HG02610 (cell line): Measurements from ENCODE around the gene RND1.
"Not testable (repeated sequence)": the region's sequence is repeated elsewhere in the genome, so short reads cannot be mapped to it uniquely, and the experiment has no call there.

Experiments used
- ATAC-seq: cut with Tn5 transposase; IDR thresholded peaks from one replicate; pipeline ENCODE4 v1.9.1; 2021; ENCODE audit warnings: mild to moderate bottlenecking, moderate library complexity; ENCODE audit not compliant: unreplicated experiment

RND1 gene

DNA sequence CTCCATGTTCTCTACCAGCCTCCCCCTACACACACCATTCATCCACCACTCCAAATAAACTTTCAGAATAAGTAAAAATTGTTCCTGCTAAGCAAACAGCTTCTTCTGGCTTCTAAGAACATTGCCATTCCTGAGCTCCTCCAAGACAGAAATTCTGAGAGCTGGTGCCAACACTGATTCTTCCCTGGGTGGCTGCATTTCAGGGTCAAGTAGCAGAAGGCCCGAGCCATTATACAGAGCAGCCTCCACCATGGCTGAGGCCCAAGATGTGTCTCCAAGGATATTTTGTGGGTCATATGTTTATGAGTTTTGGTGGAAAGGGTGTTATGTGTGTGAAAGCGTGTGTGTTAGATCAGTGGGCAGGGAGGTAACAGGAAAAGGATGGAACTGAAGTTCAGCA, 3.5 kb upstream of the RND1 start:
- no peak for ATAC-seq

DNA sequence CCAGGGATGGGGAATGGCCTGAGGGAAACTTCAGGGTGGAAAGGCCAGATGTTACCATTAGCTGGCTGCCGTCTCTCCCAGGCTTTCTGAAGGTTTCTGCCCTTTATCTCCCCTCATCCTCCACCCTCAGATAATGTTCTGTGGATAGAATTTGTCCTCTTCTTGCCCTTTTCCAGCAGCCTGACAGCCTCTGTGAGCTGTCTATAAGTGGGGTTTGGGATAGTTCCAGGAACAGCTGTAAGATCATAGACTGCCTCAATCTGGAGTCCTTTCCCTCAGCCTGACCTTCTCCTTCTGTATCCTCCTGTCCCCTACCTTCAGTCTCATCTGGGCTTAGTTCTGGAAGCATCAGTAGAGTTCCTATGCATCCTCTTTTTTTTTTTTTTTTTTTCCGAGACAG, 2.8 kb upstream of the RND1 start:
- no peak for ATAC-seq

GRCh38 chr12:48866052-48866711, 512 bp upstream of the RND1 start:
- no peak for ATAC-seq

DNA sequence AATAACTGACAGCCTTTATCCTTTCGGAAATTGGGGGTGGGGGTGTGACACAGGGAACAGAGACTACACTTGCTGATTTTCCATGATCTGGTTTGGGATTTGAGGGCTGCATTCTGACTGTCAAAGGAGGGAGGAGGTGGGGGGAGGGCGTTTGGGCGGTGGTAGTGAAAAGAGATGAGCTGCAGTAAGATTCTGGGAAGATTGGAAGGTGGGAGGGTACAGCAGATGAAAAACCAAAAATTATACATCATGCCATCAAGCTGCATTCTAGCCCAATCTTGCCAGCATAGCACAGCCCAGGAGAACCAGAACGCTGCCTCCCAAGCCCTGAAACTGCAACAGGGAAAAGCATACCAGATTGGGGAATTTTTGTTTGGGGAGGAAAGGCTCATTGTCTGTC, 2.4 kb downstream of the RND1 start:
- ATAC-seq = no peak

DNA sequence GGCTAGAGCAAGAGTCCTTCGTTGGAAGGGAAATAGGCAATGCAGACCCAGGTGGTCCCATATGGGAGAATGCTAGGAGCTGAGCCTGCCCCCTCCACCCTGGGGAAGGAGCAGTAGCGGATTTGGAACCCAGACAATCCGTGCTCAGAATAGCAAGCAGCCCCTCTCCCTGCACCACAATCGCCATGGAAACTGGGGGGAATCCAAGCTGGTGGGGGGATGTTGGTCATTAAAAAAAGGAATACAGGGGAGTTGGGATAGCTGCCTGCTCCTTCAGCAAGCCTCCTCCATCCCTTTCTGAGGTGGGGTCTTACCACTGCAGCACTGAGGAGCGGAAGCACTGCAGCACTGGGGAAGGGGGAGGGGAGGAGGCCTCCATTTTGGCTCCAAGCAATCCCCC, 2.9 kb downstream of the RND1 start:
- no peak for ATAC-seq

DNA sequence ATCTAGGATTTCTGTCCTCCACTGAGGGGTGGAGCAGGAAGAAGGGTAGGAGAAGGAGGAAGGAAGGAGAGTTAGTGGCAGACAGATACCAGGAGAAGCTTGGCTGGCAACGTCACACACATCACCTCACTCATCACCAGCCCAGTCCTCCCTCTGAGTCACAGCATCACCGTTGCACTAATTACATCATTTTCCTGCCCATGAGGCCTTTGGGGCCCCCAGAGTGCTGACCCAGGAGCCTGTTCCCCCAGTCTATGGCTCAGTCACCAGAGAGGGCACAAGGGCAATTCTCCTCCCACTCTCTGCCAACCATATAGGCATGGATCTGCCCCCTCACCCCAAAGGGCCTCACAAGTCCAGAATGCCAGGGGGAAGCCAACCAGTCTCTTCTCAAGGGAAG, 4.6 kb downstream of the RND1 start:
- ATAC-seq = no peak

DNA sequence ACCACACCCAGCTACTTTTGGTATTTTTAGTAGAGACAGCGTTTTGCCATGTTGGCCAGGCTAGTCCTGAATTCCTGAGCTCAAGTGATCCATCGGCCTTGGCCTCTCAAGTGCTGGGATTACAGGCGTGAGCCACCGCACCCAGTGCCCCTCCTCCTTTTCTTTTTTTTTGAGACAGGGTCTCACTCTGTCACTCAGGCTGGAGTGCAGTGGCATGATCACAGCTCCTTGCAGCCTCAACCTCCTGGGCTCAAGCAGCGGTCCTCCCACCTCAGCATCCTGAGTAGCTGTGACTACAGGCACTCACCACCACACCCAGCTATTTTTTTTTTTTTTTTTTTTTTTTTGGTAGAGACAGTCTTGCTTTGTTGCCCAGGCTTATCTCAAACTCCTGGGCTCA, 5.4 kb downstream of the RND1 start:
- not testable (repeated sequence) for ATAC-seq

DNA sequence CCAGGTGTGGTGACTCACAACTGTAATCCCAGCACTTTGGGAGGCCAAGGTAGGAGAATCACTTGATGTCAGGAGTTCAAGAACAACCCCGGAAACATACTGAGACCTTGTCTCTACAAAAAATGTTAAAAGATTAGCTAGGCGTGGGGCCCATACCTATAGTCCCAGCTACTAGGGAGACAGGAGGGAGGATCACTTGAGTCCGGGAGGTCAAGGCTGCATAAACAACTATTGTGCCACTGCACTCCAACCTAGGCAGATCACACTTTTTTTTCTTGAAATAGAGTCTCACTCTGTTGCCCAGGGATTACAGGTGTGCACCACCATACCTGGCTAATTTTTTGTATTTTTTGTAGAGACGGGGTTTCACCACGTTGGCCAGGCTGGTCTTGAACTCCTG, 6.1 kb downstream of the RND1 start:
- ATAC-seq = no peak

DNA sequence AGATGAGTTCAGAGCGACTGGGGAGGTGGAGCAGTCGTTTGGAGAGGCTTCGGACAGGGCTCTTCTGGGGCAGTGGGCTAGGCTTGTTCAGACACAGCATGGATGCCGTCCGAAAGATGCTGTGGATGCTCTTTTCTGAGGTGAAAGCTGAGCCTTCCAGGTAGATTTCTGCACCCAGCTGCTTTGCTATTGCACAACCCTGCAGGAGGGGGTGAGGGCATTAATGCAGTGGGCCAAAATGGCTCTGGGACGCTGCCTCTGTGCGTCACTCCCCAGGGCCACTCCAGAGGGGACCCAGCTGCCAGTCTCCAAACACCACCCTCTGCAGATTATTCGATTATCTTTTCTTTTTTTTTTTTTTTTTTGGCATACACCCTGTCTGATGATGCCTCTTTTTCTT, 7.6 kb downstream of the RND1 start:
- no peak for ATAC-seq

DNA sequence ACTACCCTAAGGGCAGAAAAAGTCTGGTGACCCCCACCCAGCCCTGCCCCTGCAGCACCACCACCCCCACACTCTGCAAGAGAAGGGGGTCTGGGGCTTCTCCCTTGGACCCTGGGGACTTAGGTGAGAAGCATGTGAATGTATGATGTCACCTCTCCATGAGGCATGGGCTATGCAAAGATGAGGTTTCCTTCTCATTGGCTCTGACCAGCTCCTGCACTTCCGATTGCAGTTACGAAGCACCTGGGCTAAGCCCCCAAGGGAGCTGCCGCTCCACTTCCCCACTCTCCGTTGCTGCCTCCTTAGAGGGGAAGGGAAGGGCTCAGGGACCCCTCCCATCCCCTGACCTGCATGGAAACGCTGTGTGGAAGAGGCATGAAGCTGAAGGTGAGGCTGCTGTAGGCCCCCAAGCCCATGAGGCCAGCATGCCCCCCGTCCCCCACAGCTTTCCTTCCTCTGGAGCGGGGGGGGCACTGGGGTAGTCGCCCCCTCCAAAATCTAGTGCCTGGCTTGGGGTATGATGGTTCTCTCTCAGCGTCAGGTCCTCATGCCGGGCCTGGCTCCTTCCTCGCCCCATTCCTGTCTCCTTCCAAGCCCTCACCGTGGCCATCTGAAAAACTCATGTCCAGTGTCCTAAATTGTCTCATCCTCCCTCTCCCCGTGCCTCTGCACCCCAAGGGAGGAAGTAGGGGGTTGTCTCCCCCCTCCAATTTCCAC, 8.2 kb downstream of the RND1 start:
- ATAC-seq = no peak

DNA sequence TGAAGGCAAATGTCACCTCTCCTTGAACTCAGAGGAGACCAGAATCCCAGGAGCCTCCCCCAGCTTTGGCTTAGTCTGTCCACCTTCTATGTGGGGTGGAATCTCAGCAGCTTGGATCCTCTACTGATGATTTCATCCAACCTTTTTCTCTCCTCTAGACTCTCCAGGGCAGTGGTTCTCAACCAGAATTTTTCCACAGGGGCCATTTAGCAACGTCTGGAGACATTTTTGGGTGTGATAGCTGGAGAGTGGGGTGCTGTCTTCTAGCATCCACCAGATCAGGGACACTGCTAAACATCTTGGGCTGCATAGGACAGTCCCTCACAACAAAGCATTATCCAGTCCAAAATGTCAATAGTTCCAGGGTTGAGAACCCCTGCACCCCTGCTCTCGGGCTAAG, 9.3 kb downstream of the RND1 start:
- ATAC-seq = no peak

GRCh38 chr12:48854932-48855331, 10.7 kb downstream of the RND1 start:
- ATAC-seq = not testable (repeated sequence)

- ATAC-seq = no peak
Measured at GRCh38 chr12:48854488-48854887, 11.2 kb downstream of the RND1 start.

- ATAC-seq = no peak
Measured at GRCh38 chr12:48852734-48853688, 12.7 kb downstream of the RND1 start.

GRCh38 chr12:48851883-48852733, 13.6 kb downstream of the RND1 start, which contains the start of gene DDX23:
Gene DDX23 (minus strand): TSS chr12:48852163. CDS start chr12:48845782, 6,381 bp downstream.
- ATAC-seq = peak; percentile 92

DNA sequence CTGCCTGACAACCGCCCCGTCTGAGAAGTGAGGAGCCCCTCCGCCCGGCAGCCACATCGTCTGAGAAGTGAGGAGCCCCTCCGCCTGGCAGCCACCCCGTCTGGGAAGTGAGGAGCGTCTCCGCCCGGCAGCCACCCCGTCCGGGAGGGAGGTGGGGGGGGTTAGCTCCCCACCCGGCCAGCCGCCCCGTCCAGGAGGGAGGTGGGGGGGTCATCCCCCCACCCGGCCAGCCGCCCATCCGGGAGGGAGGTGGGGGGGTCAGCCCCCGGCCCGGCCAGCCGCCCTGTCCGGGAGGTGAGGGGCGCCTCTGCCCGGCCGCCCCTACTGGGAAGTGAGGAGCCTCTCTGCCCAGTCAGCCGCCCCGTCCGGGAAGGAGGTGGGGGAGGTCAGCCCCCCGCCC, 23.6 kb downstream of the RND1 start:
- ATAC-seq = not testable (repeated sequence)

GRCh38 chr12:48838048-48838447, 27.6 kb downstream of the RND1 start:
- no peak for ATAC-seq

DNA sequence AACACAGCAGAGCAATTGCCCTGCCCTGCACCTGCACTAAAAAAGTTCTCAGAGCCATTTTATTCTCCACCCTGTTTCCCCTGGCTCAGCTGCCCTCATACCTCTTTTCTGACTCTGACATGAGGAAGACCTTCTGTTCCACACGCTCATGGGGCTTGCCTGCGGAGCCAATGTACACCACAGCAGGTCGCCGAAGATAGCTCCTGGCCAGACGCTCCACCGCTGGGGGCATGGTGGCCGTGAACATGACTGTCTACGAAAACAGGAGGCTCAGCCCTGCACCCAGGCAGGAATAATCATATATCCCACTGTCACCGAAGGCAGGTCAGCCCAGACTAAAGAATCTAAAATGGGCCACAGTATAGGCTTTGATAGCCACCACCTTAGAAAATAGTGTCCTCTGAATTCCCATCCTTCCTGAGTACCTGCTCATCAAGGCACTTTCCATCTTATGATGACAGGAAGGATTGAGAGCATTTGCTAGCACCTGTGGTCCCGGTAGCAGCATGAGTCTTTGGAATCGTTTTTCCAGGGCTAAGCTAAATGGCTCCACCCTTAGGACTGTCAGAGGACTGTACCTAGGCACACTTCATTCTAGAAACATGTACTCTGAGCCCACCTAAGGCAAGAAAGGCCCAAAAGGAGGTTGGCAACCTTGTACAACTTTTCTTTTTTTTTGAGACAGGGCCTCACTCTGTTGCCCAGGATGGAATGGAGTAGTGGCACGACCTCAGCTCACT, 33.2 kb downstream of the RND1 start:
- no peak for ATAC-seq

GRCh38 chr12:48831257-48831656, 34.4 kb downstream of the RND1 start:
- ATAC-seq = no peak
